Effector CD4-positive, alpha-beta T cell (primary cell): ENCODE data around the gene ITPKB.

Experiments
- DNase-seq: peaks from one replicate; pipeline ENCODE4 v3.0.0-alpha.2; 2020

ITPKB gene

DNA sequence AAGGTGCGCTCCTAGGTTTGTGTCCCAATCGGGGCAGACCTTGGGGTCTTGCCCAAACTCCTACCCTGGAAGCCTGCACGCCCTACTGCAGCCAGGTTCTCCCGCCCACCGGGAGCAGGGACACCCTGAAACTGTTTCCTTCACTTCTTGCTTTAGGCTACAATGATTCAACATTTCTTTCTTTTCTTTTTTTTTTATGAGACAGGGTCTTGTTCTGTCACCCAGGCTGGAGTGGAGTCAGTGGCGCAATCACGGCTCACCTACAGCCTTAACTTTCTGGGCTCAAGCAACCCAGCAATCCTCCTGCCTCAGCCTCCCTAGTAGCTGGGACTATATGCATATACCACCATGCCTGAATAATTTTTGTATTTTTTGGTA lies 75.8 kb downstream of the ITPKB start:
- no peak for DNase-seq

DNA sequence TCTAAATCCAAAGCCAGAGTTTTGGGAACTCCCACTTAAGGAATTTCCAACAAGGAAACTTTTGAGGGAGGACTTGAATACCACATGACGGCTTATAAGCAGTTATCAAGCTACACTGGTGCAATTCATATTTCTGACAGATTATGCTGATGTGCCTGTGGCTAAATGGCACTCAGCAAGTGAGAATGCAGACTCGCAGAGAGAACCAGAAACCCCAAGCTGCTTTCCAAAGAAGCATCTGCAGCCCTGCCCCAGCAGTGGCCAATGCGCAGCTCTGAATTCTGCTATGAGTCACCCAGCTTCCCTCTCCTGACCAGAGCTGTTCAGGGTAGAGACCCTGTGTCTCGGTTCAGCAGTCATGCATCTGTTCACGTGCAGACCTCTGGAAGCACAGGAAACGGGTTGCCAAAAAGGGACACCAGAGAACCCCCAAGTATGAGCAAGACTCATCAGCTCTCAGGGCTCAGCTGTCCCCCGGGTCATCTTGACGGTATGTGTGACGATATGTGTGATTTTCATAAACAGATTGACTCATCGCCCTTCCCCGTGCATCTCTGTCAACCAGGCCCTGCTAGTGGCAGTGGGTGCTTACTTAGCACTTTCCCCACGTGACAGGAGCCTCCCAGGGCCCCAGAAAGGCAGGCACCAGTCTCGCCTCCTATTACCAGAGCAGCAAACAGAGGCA lies 76.3 kb downstream of the ITPKB start:
- peak; percentile 86 for DNase-seq

- no peak for DNase-seq
These were observed 77.1 kb downstream of the ITPKB start for GRCh38 chr1:226661965-226662364.

- DNase-seq: no peak
These were observed 77.8 kb downstream of the ITPKB start for GRCh38 chr1:226661271-226661670.

GRCh38 chr1:226660410-226661182 lies 78.5 kb downstream of the ITPKB start:
- no peak for DNase-seq

- DNase-seq: no peak
These were observed 79.4 kb downstream of the ITPKB start for GRCh38 chr1:226659641-226660040.

DNA sequence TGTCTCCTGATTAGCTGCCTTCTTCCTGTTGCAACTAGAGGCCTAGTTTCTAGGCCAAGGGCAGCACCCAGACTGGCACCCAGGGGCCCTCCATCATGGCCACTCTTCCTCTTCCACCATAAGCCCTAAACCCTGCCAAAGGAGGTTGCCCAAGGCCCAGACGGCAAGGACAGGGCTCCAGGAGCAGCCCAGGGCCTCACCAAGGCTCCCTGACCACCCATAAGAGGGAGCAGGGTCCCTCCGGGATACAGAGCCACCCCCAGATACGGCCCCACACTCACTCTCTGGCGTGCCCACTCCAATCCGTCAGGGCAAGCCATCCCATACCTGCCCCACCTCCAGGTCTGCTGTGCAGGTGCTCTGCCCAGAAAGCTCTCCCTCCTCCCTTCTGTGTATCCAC lies 79.9 kb downstream of the ITPKB start:
- no peak for DNase-seq

- no peak for DNase-seq
These were observed 80.4 kb downstream of the ITPKB start for GRCh38 chr1:226658546-226659125.

- no peak for DNase-seq
These were observed 81.1 kb downstream of the ITPKB start for GRCh38 chr1:226657895-226658545.

DNA sequence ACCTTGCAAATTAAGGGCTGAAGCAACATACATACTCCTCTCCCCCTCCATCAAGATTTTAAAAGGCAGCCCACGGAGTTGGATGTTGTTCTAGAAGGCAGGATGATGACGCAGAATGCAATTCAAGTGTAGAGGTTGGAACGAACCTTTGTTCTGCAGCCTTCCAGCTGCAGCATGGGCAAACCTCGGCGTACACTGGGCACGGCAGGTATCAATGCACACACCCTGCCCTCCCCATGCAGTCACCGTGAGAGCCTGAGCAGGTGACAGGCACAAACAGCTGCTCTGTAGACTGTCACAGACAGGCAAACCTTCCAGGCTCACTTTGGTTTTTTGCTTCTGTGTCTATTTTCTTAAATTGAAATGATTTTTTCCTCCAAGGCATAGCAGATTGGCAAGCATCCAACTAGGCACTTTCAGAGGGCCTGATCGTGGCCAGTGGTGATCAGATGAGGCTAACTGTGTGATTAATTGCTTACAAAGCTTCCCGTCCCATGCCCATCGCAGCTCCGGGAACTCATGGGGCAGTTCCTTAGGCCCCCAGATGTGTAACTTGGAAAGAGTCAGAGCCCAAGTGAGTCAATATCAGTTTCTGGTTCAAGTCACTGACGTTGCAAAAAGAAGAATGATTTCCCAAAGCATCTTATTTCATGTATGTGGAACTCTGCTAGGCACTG lies 82.3 kb downstream of the ITPKB start:
- DNase-seq: peak; percentile 56

- no peak for DNase-seq
These were observed 82.9 kb downstream of the ITPKB start for GRCh38 chr1:226656201-226656600.

DNA sequence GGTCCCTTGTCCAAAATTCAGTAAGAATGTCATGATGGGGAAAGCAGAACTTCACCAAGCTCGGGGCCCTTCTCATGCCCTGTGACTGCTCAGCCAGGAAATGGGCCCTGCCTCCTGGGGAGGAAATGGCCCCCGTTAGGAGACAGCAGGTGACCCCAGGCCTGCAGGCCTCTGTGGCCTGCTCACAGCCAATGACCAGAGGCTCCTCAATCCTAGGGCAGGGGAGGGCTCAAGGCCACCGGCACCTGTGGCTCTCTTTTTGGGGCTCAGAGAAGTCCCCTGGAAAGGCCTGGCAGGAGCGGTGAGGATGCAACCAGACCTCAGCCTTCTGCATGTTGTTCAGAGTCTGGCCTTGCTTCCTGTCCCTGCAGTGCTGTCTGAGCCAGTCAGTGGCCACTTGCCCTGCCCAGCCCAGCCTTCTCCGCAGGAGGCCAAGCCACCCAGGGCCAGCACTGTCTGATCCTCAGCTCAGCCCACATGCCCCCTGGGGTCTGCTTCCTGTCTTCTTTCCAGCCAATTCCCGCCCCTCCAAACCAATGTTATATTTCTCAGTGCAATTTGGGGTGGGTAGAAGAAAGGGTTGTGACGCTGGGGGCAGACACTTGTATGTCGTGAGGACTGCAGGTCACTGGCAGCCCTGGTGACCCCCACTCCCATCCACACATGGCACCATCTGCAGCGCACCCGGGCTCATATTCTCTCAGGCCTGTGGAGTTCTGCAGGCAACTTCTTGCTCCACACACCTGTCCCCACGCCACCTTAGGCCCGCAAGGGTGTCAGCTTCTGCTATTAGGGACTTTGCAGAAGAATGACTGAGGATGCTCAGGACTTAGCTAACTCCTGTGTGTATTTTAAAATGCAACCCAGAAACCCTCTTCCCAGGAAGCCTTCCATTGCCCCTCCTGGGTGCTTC lies 83.6 kb downstream of the ITPKB start:
- DNase-seq: no peak

DNA sequence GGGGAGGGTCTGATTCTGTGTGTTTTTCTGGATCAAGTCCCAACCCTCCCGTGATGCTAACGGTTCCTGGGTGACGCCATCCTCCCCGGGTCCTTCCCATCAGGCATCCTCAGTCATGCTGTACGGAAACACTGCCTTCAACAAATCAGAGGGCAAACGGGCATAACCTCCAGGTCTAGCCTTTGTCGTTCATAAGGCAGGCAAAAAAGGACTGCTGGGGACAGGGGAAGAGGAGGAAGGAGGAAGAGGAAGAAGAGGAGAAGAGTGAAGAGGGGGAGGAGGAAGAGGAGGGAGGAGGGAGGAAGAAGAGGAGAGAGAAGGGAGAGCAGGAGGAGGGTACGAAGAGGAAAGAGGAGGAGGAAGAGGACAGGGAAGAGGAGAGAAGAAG lies 84.4 kb downstream of the ITPKB start:
- DNase-seq: no peak

- no peak for DNase-seq
These were observed 84.9 kb downstream of the ITPKB start for GRCh38 chr1:226654046-226654667.

DNA sequence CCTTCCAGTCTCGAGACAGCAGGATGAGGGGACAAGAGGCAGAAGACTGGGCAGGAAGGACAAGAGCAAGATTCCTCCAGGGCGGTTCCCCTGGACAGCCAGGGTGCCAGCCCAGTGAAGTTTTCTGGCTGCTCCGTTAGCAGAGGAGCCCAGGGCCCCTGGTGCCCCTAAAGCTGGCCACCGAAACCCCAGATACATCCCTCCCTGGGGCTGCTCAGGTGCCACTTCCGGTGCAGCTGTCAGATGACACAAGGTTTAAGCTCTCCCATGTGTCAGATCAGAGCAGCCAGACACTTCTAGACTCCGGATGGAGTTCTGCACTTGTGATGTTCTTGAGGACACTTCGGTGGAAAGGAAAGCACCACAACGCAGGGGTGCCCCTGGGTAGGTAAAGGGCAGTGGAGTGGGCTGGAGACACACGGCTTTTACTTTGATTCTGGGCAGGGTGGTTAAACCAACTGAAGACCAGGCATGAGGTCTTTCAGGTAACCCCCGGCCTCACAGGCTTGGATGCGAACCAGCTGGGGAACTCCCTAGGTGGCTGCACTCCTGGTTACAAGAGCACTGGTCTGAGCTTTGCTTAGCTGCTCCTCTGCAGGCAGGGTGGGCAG lies 85.7 kb downstream of the ITPKB start:
- DNase-seq: peak; percentile 69

DNA sequence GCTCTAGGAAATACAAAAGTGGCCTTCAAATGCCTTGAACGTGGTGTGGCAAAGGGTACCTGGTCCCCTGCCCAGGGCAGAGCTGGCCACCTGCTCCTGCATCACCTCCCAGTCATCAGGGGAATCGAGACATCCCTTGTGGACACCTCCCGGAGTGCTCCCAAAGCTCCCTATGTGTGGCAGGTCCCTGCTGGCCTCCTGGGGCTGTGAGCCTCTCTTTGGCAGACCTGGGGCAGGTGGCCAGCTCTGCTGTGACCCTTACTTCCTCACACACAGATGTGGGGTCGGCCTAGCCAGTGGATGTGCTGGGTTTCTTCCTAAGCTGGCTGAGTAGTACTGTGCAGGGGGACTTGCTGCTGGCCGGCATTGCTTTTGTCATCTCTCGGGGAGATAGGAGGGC lies 86.5 kb downstream of the ITPKB start:
- no peak for DNase-seq

DNA sequence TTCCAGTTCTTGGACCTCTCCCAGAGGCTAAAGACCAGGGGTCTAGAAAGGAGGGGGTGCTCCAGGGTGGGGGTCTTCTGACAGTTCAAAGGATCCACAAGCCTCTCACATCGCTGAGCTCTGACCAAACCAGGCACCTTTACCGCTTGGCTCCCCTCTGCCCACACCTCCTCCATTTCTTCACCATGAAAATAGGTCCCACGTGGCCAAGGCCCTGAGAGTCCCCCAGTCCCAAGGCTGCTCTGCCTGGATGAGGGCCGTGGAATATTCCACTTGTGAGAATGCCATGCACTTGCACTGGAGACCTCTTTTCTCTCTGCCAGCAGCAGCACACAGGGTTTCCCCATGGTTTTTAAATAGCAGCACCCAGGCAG lies 87.4 kb downstream of the ITPKB start:
- no peak for DNase-seq

DNA sequence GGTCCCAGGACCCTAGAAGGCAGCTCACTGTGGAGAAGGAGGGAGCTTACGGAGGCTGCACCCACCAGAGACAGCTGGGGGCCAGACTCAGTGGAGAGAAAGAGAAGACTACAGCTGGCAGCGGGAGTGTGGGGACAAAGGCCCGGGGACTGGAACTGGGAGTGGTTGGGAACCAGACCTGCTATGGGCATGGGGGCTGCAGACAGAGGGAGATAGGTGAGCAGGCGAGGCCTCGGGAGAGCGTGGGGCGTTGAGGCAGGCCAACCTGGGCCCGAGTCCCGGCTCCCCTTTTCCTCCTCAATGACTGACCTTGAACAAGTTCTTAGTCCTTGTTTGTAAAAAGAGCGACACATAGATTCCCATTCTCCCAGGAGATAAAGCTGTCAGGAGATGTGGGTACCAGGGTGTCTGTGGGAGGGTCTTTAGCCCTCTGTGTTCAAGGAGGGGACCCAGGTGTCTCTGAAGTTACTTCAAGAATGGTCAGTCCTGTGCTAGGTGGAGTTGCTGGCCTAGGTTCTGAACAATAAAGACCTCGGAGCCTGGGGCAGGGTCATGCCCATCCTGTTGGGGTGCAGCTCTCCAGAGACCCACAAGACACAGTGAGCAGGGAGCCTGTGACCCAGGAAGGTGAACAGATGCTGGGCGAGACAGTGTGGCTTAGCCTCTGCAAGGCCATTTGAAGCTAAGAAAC lies 87.9 kb downstream of the ITPKB start:
- no peak for DNase-seq

- DNase-seq: no peak
These were observed 88.7 kb downstream of the ITPKB start for GRCh38 chr1:226650236-226650841.

GRCh38 chr1:226649780-226650179 lies 89.3 kb downstream of the ITPKB start:
- DNase-seq: peak; percentile 36
